Measurements from ENCODE around the gene SLC16A10. TPM values are rescaled to one million over a fixed set of nuclear protein-coding genes. Genes with fewer than 3 reads are reported as not detected.
"Not testable (repeated sequence)": the region's sequence is repeated elsewhere in the genome, so short reads cannot be mapped to it uniquely, and the experiment has no call there.

The SLC16A10 gene
- polyA plus RNA-seq, 4 donors: 0.81 to 24.1 (median 4.3) TPM

DNA sequence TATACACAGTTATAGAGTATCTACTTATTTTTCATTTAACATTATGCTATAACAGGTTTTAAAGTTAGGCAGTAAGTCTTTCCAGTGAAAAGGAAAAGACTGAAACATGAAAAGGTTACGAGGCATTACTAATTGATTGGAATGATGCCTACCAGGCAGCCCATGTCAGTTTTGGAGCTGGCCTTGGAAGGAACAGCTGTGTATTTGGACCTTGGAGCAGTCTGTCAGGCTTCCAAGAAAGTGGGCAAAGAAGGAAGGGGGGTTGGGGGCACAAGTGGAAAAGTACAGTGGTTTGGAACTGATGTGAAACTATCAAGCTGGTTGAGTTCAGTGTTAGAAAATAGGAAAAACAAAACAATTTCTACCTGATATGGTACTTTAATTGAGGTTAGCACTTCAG lies 41.7 kb downstream of the SLC16A10 start:
- DNase-seq (no peak), FAIRE-seq (no peak)
- peaks cover 0 to 8% (median 0%) of the 10 kb centered on the region in 3 donors for H3K36me3 ChIP-seq (ENCODE audit: control insufficient read depth in 3 of 3, insufficient read depth in 2 of 3, low read depth in 1 of 3, low read length in 3 of 3)

DNA sequence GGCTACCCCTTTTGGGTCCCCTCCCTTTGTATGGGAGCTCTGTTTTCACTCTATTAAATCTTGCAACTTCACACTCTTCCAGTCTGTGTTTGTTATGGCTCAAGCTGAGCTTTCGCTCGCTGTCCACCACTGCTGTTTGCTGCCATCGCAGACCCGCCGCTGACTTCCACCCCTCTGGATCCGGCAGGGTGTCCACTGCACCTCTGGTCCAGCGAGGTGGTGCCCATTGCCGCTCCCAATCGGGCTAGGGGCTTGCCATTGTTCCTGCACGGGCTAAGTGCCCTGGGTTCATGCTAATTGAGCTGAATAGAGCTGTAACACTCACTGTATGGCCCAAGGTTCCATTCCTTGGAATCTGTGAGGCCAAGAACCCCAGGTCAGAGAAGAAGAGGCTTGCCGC lies 43.7 kb downstream of the SLC16A10 start:
- H3K36me3 ChIP-seq (ENCODE audit: control insufficient read depth in 3 of 3, insufficient read depth in 2 of 3, low read depth in 1 of 3, low read length in 3 of 3); FAIRE-seq; H3K4me3 ChIP-seq (ENCODE audit: low read depth in 1 of 3, low read length in 3 of 3); H3K27me3 ChIP-seq (ENCODE audit: control insufficient read depth in 3 of 3, insufficient read depth in 3 of 3, low read length in 3 of 3); DNase-seq; H3K9me3 ChIP-seq (ENCODE audit: control insufficient read depth in 2 of 2, insufficient read depth in 1 of 2, low read depth in 1 of 2, low read length in 1 of 2); H3K27ac ChIP-seq (ENCODE audit: low read depth in 1 of 3, low read length in 2 of 3): not testable (repeated sequence)
- 92 to 95% (median 95%) methylated on average over 10 to 11 of the region's 11 CpGs for WGBS, 3 donors
- H3K4me1 ChIP-seq (ENCODE audit: control insufficient read depth in 3 of 3, insufficient read depth in 2 of 3, low read depth in 1 of 3, low read length in 2 of 3): peaks cover 0 to 40% (median 5%) of the 10 kb centered on the region in 3 donors

More for the DNA sequence above, 41.7 kb downstream of the SLC16A10 start:
- Histone ChIP-seq H3K27ac (ENCODE audit: low read depth in 1 of 3, low read length in 2 of 3) (peak overlapping the region in 1 of 3 donors; percentile 43), H3K4me1 (ENCODE audit: control insufficient read depth in 3 of 3, insufficient read depth in 2 of 3, low read depth in 1 of 3, low read length in 2 of 3) (peaks cover 0 to 32% (median 5%) of the 10 kb centered on the region in 3 donors), H3K27me3 (ENCODE audit: control insufficient read depth in 3 of 3, insufficient read depth in 3 of 3, low read length in 3 of 3) (no peaks in the 10 kb centered on the region), H3K4me3 (ENCODE audit: low read depth in 1 of 3, low read length in 3 of 3) (no peak overlapping the region), H3K9me3 (ENCODE audit: control insufficient read depth in 2 of 2, insufficient read depth in 1 of 2, low read depth in 1 of 2, low read length in 1 of 2) (no peaks in the 10 kb centered on the region)
- 11 to 50% (median 44%) methylated on average over 1 of the region's 1 CpG for WGBS, 3 donors

DNA sequence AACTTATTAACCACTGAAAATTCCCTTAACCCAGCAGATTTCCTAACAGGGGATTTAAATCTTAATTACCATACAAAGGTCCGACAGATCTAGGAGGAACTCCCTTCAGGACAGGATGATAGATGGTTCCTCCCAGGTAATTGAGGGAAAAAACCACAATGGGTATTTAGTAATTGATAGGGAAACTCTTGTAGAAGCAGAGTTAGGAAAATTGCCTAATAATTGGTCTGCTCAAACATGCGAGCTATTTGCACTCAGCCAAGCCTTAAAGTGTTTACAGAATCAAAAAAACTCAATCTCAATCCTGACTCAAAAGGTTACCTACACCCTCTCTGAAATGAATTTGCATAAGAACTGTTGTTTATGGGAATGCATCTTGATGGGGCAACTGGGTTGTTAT lies 45.4 kb downstream of the SLC16A10 start:
- DNase-seq; H3K4me3 ChIP-seq (ENCODE audit: low read depth in 1 of 3, low read length in 3 of 3); FAIRE-seq; H3K9me3 ChIP-seq (ENCODE audit: control insufficient read depth in 2 of 2, insufficient read depth in 1 of 2, low read depth in 1 of 2, low read length in 1 of 2); H3K27me3 ChIP-seq (ENCODE audit: control insufficient read depth in 3 of 3, insufficient read depth in 3 of 3, low read length in 3 of 3): not testable (repeated sequence)
- H3K36me3 ChIP-seq (ENCODE audit: control insufficient read depth in 3 of 3, insufficient read depth in 2 of 3, low read depth in 1 of 3, low read length in 3 of 3): peaks cover 0 to 12% (median 0%) of the 10 kb centered on the region in 3 donors
- H3K27ac ChIP-seq (ENCODE audit: low read depth in 1 of 3, low read length in 2 of 3): peak overlapping the region in 1 of 3 donors; percentile 62
- peaks cover 0 to 40% (median 5%) of the 10 kb centered on the region in 3 donors for H3K4me1 ChIP-seq (ENCODE audit: control insufficient read depth in 3 of 3, insufficient read depth in 2 of 3, low read depth in 1 of 3, low read length in 2 of 3)
- 10 to 59% (median 32%) methylated on average over 2 of the region's 2 CpGs for WGBS, 3 donors

DNA sequence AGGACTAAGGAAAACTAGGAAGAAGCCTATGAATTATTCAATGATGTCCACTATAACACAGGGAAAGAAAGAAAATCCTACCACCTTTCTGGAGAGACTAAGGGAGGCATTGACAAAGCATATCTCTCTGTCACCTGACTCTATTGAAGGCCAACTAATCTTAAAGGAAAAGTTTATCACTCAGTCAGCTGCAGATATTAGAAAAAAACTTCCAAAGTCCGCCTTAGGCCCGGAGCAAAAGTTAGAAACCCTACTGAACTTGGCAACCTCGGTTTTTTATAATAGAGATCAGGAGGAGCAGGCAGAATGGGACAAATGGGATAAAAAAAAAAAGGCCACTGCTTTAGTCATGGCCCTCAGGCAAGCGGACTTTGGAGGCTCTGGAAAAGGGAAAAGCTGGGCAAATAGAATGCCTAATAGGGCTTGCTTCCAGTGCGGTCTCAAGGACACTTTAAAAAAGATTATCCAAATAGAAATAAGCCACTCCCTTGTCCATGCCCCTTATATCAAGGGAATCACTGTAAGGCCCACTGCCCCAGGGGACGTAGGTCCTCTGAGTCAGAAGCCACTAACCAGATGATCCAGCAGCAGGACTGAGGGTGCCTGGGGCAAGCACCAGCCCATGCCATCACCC lies 47.0 kb downstream of the SLC16A10 start:
- Histone ChIP-seq H3K4me1 (ENCODE audit: control insufficient read depth in 3 of 3, insufficient read depth in 2 of 3, low read depth in 1 of 3, low read length in 2 of 3) (peaks cover 0 to 41% (median 3%) of the 10 kb centered on the region in 3 donors), H3K27ac (ENCODE audit: low read depth in 1 of 3, low read length in 2 of 3) (peak overlapping the region in 1 of 3 donors; percentile 73), H3K36me3 (ENCODE audit: control insufficient read depth in 3 of 3, insufficient read depth in 2 of 3, low read depth in 1 of 3, low read length in 3 of 3) (peaks cover 0 to 13% (median 0%) of the 10 kb centered on the region in 3 donors)
- peak; percentile 74 to 84 for DNase-seq
- not testable (repeated sequence) for FAIRE-seq; H3K4me3 ChIP-seq (ENCODE audit: low read depth in 1 of 3, low read length in 3 of 3); H3K9me3 ChIP-seq (ENCODE audit: control insufficient read depth in 2 of 2, insufficient read depth in 1 of 2, low read depth in 1 of 2, low read length in 1 of 2); H3K27me3 ChIP-seq (ENCODE audit: control insufficient read depth in 3 of 3, insufficient read depth in 3 of 3, low read length in 3 of 3)
- WGBS, 3 donors: 22 to 63% (median 26%) methylated on average over 6 of the region's 6 CpGs

DNA sequence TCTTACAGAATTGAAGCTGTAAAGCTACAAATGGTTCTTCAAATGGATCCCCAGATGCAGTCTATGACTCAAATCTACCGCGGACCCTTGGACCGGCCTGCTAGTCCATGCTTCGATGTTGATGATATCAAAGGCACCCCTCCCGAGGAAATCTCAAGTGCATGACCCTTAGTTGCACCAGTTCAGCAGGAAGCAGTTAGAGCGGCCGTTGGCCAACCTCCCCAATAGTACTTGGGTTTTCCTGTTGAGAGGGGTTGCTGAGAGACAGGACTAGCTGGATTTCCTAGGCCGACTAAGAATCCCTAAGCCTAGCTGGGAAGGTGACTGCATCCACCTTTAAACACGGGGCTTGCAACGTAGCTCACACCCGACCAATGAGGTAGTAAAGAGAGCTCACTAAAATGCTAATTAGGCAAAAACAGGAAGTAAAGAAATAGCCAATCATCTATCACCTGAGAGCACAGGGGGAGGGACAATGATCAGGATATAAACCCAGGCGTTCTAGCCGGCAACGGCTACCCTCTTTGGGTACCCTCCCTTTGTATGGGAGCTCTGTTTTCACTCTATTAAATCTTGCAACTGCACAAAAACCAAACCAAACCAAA lies 50.3 kb downstream of the SLC16A10 start:
- 83 to 90% (median 86%) methylated on average over 14 of the region's 14 CpGs for WGBS, 3 donors
- DNase-seq; FAIRE-seq; H3K4me3 ChIP-seq (ENCODE audit: low read depth in 1 of 3, low read length in 3 of 3); H3K27me3 ChIP-seq (ENCODE audit: control insufficient read depth in 3 of 3, insufficient read depth in 3 of 3, low read length in 3 of 3); H3K9me3 ChIP-seq (ENCODE audit: control insufficient read depth in 2 of 2, insufficient read depth in 1 of 2, low read depth in 1 of 2, low read length in 1 of 2); H3K27ac ChIP-seq (ENCODE audit: low read depth in 1 of 3, low read length in 2 of 3): not testable (repeated sequence)
- H3K4me1 ChIP-seq (ENCODE audit: control insufficient read depth in 3 of 3, insufficient read depth in 2 of 3, low read depth in 1 of 3, low read length in 2 of 3): peaks cover 0 to 22% (median 3%) of the 10 kb centered on the region in 3 donors
- peaks cover 0 to 12% (median 0%) of the 10 kb centered on the region in 3 donors for H3K36me3 ChIP-seq (ENCODE audit: control insufficient read depth in 3 of 3, insufficient read depth in 2 of 3, low read depth in 1 of 3, low read length in 3 of 3)

DNA sequence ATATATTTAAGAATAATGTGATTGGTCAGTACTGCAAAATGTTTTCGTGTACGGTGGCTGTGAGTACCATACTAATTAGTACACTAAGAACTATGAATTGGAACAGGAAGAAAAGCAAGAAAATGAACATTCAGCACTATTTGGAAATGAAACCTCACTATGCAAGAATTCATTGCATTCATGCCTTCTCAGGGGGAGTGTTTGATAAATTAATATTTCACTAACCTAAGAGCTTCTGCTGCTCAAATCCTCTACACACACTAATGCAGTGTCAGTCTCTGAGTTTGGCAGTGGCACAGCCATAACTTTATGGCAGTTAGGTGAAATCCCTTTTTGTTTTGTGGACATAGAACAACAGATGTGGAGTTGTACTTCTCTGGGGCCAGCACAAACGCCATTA lies 60.1 kb downstream of the SLC16A10 start:
- Histone ChIP-seq H3K27me3 (ENCODE audit: control insufficient read depth in 3 of 3, insufficient read depth in 3 of 3, low read length in 3 of 3) (no peaks in the 10 kb centered on the region), H3K27ac (ENCODE audit: low read depth in 1 of 3, low read length in 2 of 3) (no peak overlapping the region), H3K36me3 (ENCODE audit: control insufficient read depth in 3 of 3, insufficient read depth in 2 of 3, low read depth in 1 of 3, low read length in 3 of 3) (no peaks in the 10 kb centered on the region), H3K9me3 (ENCODE audit: control insufficient read depth in 2 of 2, insufficient read depth in 1 of 2, low read depth in 1 of 2, low read length in 1 of 2) (peaks cover 0 to 11% of the 10 kb centered on the region in 2 donors), H3K4me3 (ENCODE audit: low read depth in 1 of 3, low read length in 3 of 3) (no peak overlapping the region), H3K4me1 (ENCODE audit: control insufficient read depth in 3 of 3, insufficient read depth in 2 of 3, low read depth in 1 of 3, low read length in 2 of 3) (peaks cover 0 to 3% (median 0%) of the 10 kb centered on the region in 3 donors)
- FAIRE-seq (no peak), DNase-seq (no peak)
- WGBS, 3 donors: 62 to 72% (median 69%) methylated on average over 3 of the region's 3 CpGs

DNA sequence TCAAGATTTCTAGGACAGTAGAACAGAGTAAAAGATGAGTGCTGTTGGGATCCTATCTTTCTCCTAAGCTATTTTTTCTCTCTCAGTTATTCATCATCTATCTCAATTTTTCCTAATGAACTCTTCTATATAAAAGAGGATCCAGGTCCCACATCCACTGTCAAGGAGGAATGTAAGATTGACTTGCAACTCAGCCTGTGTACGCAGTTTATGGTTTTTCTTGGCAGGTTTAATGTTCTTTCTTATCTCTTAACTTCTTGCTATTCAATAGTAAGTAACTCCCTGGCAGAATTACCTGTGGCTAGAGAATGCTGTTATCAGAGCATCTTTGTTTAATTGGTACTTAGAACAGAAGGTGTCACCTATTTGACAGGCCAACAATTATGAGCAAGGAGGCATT lies 60.8 kb downstream of the SLC16A10 start:
- Histone ChIP-seq H3K27ac (ENCODE audit: low read depth in 1 of 3, low read length in 2 of 3) (no peak overlapping the region), H3K36me3 (ENCODE audit: control insufficient read depth in 3 of 3, insufficient read depth in 2 of 3, low read depth in 1 of 3, low read length in 3 of 3) (no peaks in the 10 kb centered on the region), H3K9me3 (ENCODE audit: control insufficient read depth in 2 of 2, insufficient read depth in 1 of 2, low read depth in 1 of 2, low read length in 1 of 2) (peaks cover 0 to 11% of the 10 kb centered on the region in 2 donors), H3K4me3 (ENCODE audit: low read depth in 1 of 3, low read length in 3 of 3) (no peak overlapping the region), H3K27me3 (ENCODE audit: control insufficient read depth in 3 of 3, insufficient read depth in 3 of 3, low read length in 3 of 3) (no peaks in the 10 kb centered on the region), H3K4me1 (ENCODE audit: control insufficient read depth in 3 of 3, insufficient read depth in 2 of 3, low read depth in 1 of 3, low read length in 2 of 3) (peaks cover 0 to 3% (median 0%) of the 10 kb centered on the region in 3 donors)
- DNase-seq (peak in 1 of 2 donors; percentile 34), FAIRE-seq (no peak)
- WGBS, 3 donors: 19 to 61% (median 38%) methylated on average over 1 of the region's 1 CpG

DNA sequence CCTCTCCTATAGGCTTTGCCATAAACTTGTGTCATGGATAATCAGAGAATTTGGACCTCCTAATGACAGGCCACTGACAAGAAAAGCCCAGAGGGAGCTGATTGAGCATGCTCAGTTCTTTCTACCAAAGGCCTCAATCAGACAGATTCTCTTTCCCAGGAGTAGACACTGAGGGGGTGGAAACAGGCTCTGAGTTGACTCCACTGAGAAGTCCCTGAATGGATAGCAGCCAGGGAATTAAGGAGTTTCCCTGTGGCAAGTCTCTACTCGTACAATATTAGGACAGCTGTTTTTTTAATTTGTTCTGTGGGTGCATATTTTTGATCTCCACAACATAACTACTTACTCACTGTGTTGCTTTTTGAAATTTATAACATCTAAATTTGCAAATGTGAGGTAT lies 63.3 kb downstream of the SLC16A10 start:
- 56 to 100% (median 64%) methylated on average over 1 of the region's 1 CpG for WGBS, 3 donors
- no peak overlapping the region for H3K27ac ChIP-seq (ENCODE audit: low read depth in 1 of 3, low read length in 2 of 3)
- peaks cover 0 to 3% (median 0%) of the 10 kb centered on the region in 3 donors for H3K4me1 ChIP-seq (ENCODE audit: control insufficient read depth in 3 of 3, insufficient read depth in 2 of 3, low read depth in 1 of 3, low read length in 2 of 3)
- DNase-seq (no peak), FAIRE-seq (no peak)
- H3K27me3 ChIP-seq (ENCODE audit: control insufficient read depth in 3 of 3, insufficient read depth in 3 of 3, low read length in 3 of 3): no peaks in the 10 kb centered on the region
- no peaks in the 10 kb centered on the region for H3K36me3 ChIP-seq (ENCODE audit: control insufficient read depth in 3 of 3, insufficient read depth in 2 of 3, low read depth in 1 of 3, low read length in 3 of 3)
- no peak overlapping the region for H3K4me3 ChIP-seq (ENCODE audit: low read depth in 1 of 3, low read length in 3 of 3)
- peaks cover 0 to 1% of the 10 kb centered on the region in 2 donors for H3K9me3 ChIP-seq (ENCODE audit: control insufficient read depth in 2 of 2, insufficient read depth in 1 of 2, low read depth in 1 of 2, low read length in 1 of 2)
